ENCODE measurements around the gene NEK7. TPM values are rescaled to one million over a fixed set of nuclear protein-coding genes. Genes with fewer than 3 reads are reported as not detected.

Gene NEK7
- total and polyA plus RNA-seq, 9 of the 15 experiments (the other 6 are each of a cell fraction or from before 2014, with no cell fraction given), result 8.5 to 37.3 (median 27.7) TPM

DNA sequence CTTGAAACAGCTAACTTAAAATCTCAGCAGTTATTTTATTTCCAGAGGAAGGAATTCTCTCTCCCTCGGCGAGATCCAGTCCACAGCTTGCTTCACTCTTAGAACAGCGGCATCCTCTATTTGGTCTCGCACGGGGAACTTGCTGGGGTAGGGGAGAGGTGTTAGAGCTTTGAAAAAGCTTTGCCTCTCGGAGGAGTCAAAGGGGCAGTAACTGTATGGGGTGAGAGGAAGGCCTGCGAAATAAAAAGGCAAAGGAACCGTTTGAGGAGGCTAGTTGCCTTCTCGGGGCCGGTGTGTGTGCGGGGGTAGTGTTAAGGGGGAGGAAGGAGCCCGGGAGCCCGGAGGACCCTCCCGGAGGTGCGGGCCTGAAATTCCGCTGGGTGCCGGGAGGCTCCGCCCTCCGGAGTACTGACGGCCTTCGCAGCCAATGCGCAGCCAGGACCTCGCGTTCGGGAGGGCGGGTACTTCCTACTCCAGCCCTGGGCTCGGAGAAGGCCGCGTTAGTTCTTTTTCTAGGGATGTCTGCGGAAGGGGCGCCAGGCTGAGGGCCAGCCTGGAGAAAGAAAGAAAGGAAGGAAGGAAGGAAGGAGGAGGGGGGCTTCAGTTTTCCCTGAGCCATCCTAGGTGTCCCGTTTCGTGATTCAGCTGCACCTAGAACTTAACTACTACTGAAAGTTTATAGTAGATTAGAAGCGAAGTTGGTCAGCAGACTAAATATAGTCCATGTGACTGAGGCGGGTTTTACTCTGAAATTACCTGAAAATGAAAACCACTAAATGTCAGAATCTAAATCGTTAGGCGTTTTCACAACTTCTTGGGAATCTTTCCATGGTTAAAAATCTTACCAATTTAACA is 2.2 kb downstream of the NEK7 start (continued):
- no peak for TF ChIP-seq RBM15 (IDR thresholded peaks at IDR 0.05; ENCODE audit: insufficient read depth, low read length)
- TF ChIP-seq, protein P1, sequence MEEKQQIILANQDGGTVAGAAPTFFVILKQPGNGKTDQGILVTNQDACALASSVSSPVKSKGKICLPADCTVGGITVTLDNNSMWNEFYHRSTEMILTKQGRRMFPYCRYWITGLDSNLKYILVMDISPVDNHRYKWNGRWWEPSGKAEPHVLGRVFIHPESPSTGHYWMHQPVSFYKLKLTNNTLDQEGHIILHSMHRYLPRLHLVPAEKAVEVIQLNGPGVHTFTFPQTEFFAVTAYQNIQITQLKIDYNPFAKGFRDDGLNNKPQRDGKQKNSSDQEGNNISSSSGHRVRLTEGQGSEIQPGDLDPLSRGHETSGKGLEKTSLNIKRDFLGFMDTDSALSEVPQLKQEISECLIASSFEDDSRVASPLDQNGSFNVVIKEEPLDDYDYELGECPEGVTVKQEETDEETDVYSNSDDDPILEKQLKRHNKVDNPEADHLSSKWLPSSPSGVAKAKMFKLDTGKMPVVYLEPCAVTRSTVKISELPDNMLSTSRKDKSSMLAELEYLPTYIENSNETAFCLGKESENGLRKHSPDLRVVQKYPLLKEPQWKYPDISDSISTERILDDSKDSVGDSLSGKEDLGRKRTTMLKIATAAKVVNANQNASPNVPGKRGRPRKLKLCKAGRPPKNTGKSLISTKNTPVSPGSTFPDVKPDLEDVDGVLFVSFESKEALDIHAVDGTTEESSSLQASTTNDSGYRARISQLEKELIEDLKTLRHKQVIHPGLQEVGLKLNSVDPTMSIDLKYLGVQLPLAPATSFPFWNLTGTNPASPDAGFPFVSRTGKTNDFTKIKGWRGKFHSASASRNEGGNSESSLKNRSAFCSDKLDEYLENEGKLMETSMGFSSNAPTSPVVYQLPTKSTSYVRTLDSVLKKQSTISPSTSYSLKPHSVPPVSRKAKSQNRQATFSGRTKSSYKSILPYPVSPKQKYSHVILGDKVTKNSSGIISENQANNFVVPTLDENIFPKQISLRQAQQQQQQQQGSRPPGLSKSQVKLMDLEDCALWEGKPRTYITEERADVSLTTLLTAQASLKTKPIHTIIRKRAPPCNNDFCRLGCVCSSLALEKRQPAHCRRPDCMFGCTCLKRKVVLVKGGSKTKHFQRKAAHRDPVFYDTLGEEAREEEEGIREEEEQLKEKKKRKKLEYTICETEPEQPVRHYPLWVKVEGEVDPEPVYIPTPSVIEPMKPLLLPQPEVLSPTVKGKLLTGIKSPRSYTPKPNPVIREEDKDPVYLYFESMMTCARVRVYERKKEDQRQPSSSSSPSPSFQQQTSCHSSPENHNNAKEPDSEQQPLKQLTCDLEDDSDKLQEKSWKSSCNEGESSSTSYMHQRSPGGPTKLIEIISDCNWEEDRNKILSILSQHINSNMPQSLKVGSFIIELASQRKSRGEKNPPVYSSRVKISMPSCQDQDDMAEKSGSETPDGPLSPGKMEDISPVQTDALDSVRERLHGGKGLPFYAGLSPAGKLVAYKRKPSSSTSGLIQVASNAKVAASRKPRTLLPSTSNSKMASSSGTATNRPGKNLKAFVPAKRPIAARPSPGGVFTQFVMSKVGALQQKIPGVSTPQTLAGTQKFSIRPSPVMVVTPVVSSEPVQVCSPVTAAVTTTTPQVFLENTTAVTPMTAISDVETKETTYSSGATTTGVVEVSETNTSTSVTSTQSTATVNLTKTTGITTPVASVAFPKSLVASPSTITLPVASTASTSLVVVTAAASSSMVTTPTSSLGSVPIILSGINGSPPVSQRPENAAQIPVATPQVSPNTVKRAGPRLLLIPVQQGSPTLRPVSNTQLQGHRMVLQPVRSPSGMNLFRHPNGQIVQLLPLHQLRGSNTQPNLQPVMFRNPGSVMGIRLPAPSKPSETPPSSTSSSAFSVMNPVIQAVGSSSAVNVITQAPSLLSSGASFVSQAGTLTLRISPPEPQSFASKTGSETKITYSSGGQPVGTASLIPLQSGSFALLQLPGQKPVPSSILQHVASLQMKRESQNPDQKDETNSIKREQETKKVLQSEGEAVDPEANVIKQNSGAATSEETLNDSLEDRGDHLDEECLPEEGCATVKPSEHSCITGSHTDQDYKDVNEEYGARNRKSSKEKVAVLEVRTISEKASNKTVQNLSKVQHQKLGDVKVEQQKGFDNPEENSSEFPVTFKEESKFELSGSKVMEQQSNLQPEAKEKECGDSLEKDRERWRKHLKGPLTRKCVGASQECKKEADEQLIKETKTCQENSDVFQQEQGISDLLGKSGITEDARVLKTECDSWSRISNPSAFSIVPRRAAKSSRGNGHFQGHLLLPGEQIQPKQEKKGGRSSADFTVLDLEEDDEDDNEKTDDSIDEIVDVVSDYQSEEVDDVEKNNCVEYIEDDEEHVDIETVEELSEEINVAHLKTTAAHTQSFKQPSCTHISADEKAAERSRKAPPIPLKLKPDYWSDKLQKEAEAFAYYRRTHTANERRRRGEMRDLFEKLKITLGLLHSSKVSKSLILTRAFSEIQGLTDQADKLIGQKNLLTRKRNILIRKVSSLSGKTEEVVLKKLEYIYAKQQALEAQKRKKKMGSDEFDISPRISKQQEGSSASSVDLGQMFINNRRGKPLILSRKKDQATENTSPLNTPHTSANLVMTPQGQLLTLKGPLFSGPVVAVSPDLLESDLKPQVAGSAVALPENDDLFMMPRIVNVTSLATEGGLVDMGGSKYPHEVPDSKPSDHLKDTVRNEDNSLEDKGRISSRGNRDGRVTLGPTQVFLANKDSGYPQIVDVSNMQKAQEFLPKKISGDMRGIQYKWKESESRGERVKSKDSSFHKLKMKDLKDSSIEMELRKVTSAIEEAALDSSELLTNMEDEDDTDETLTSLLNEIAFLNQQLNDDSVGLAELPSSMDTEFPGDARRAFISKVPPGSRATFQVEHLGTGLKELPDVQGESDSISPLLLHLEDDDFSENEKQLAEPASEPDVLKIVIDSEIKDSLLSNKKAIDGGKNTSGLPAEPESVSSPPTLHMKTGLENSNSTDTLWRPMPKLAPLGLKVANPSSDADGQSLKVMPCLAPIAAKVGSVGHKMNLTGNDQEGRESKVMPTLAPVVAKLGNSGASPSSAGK (IDR thresholded peaks at IDR 0.05), result no peak; the same call in 1 of the 2 replicates
- no peak for TF ChIP-seq TRIM28 (IDR thresholded peaks at IDR 0.05)
- no peak for TF ChIP-seq MCM5 (IDR thresholded peaks at IDR 0.05; ENCODE audit: low read depth)
- no peak for TF ChIP-seq TCFL5 (CRISPR knock-in tag; conservative IDR thresholded peaks at IDR 0.05)
- TF ChIP-seq MCM7 (IDR thresholded peaks at IDR 0.05), result no peak
- TF ChIP-seq NFYB (IDR thresholded peaks at IDR 0.05; ENCODE audit: extremely low read depth, insufficient read length), result peak; percentile 75
- TF ChIP-seq, protein P2, sequence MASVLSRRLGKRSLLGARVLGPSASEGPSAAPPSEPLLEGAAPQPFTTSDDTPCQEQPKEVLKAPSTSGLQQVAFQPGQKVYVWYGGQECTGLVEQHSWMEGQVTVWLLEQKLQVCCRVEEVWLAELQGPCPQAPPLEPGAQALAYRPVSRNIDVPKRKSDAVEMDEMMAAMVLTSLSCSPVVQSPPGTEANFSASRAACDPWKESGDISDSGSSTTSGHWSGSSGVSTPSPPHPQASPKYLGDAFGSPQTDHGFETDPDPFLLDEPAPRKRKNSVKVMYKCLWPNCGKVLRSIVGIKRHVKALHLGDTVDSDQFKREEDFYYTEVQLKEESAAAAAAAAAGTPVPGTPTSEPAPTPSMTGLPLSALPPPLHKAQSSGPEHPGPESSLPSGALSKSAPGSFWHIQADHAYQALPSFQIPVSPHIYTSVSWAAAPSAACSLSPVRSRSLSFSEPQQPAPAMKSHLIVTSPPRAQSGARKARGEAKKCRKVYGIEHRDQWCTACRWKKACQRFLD (CRISPR knock-in tag; IDR thresholded peaks at IDR 0.05), result no peak
- TF ChIP-seq ETV5 (CRISPR knock-in tag; IDR thresholded peaks at IDR 0.05; ENCODE audit: low read depth), result peak; percentile 58; the same call in 1 of the 2 replicates
- no peak for TF ChIP-seq CBX2 (IDR thresholded peaks at IDR 0.05; ENCODE audit: insufficient read depth, low read length, poor library complexity, severe bottlenecking)
- TF ChIP-seq, protein P3, sequence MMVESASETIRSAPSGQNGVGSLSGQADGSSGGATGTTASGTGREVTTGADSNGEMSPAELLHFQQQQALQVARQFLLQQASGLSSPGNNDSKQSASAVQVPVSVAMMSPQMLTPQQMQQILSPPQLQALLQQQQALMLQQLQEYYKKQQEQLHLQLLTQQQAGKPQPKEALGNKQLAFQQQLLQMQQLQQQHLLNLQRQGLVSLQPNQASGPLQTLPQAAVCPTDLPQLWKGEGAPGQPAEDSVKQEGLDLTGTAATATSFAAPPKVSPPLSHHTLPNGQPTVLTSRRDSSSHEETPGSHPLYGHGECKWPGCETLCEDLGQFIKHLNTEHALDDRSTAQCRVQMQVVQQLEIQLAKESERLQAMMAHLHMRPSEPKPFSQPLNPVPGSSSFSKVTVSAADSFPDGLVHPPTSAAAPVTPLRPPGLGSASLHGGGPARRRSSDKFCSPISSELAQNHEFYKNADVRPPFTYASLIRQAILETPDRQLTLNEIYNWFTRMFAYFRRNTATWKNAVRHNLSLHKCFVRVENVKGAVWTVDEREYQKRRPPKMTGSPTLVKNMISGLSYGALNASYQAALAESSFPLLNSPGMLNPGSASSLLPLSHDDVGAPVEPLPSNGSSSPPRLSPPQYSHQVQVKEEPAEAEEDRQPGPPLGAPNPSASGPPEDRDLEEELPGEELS (CRISPR knock-in tag; IDR thresholded peaks at IDR 0.05; ENCODE audit: borderline replicate concordance), result no peak
- no peak for TF ChIP-seq STAG1 (CRISPR knock-in tag; IDR thresholded peaks at IDR 0.05; ENCODE audit: borderline replicate concordance)
